A549 (cell line): ENCODE data around the gene LSR. TPM values are rescaled to one million over a fixed set of nuclear protein-coding genes. Genes with fewer than 3 reads are reported as not detected.

ENCODE experiments used
- ATAC-seq, 2 experiments: fragments of 200-7000 bp in 1 of 2; fragments of >200 bp in 1 of 2; cut with Nextera tagmentation in 1 of 2; cut with Tn5 transposase in 1 of 2; 3 replicates each; pipeline versions ENCODE4 v1.8.0 to v1.9.1; 2018 to 2020; ENCODE audit warnings: mild to moderate bottlenecking in 1 of 2, moderate library complexity in 1 of 2
- CTCF ChIA-PET: fragments of 300-600 bp; sonication (Branson Sonifier 250); formaldehyde crosslinking; extraction: SDS; loops from one replicate; lab custom pipeline; 2021; ENCODE audit warnings: antibody characterized with exemption, inconsistent platforms; lab: Yijun Ruan, JAX
- POLR2A ChIA-PET: fragments of 350-600 bp; formaldehyde crosslinking; extraction: SDS; loops from one replicate; lab custom pipeline; 2021; ENCODE audit warnings: antibody characterized with exemption, inconsistent platforms; lab: Yijun Ruan, JAX
- DNase-seq, 2 experiments: peaks; one replicate each; pipeline versions ENCODE4 v3.0.0 to v3.0.0-alpha.2; 2011 to 2016; ENCODE audit warnings: low read depth in 1 of 2, low spot score in 1 of 2
- FAIRE-seq: peaks from 2 replicates; lab custom pipeline; 2011; peaks lifted over from hg19 to GRCh38; lab: Jason Lieb, UNC
- H3K27ac ChIP-seq, 2 experiments: fragments of >200 bp; sonication (Bioruptor Twin); formaldehyde crosslinking; 3 replicates each; pipeline ENCODE4 v1.5.1; 2016 to 2017
- H3K4me1 ChIP-seq: fragments of >200 bp; sonication (Bioruptor Twin); formaldehyde crosslinking; 3 replicates; pipeline ENCODE4 v1.6.1; 2016
- H3K4me2 ChIP-seq: fragments of >200 bp; sonication (Bioruptor Twin); formaldehyde crosslinking; 3 replicates; pipeline ENCODE4 v1.6.1; 2016
- H3K4me3 ChIP-seq: fragments of >200 bp; sonication (Bioruptor Twin); formaldehyde crosslinking; 3 replicates; pipeline ENCODE4 v1.5.1; 2016
- H3K9me3 ChIP-seq: fragments of >200 bp; sonication (Bioruptor Twin); formaldehyde crosslinking; 3 replicates; pipeline ENCODE4 v1.6.1; 2016
- CBX2 ChIP-seq: fragments of 200-600 bp; sonication (generic); IDR thresholded peaks from 2 replicates; pipeline ENCODE4 v1.6.1; 2016; ENCODE audit warnings: low read depth, mild to moderate bottlenecking, borderline replicate concordance
- EHF ChIP-seq: fragments of 250-450 bp; sonication (Bioruptor Pico); IDR thresholded peaks from 2 replicates; pipeline ENCODE4 v1.5.0; 2020; ENCODE audit warnings: mild to moderate bottlenecking
- EHMT2 ChIP-seq: fragments of 200-600 bp; sonication (generic); IDR thresholded peaks from 2 replicates; pipeline ENCODE4 v1.6.1; 2016; ENCODE audit warnings: antibody characterized with exemption, low read depth, mild to moderate bottlenecking, moderate library complexity
- EP300 ChIP-seq, 2 experiments: fragments of >200 bp; sonication (Bioruptor Twin); formaldehyde crosslinking; IDR thresholded peaks; 2 replicates in 1 of 2; 3 replicates in 1 of 2; pipeline ENCODE4 v1.6.1; 2016 to 2017
- ESRRA ChIP-seq: fragments of 150-350 bp; IDR thresholded peaks from 2 replicates; pipeline ENCODE4 v1.6.1; 2014; ENCODE audit warnings: mild to moderate bottlenecking, low read length, borderline replicate concordance
- HDAC2 ChIP-seq: fragments of 200-600 bp; sonication (generic); IDR thresholded peaks from 2 replicates; pipeline ENCODE4 v1.6.1; 2016
- HOXB13 ChIP-seq: fragments of 250-450 bp; sonication (Bioruptor Pico); IDR thresholded peaks from 2 replicates; pipeline ENCODE4 v1.5.0; 2020; ENCODE audit warnings: low read depth, mild to moderate bottlenecking, moderate library complexity
- MAZ ChIP-seq: fragments of 150-350 bp; IDR thresholded peaks from 2 replicates; pipeline ENCODE4 v1.6.1; 2014; ENCODE audit warnings: antibody characterized with exemption, low read depth, low read length, borderline replicate concordance
- PHF8 ChIP-seq: fragments of 200-600 bp; sonication (generic); IDR thresholded peaks from 2 replicates; pipeline ENCODE4 v1.6.1; 2016; ENCODE audit warnings: low read depth, mild to moderate bottlenecking, antibody characterized with exemption, moderate library complexity, borderline replicate concordance
- RNF2 ChIP-seq: fragments of 200-600 bp; sonication (generic); IDR thresholded peaks from 2 replicates; pipeline ENCODE4 v1.6.1; 2016; ENCODE audit warnings: low read depth, mild to moderate bottlenecking, antibody characterized with exemption, moderate library complexity, borderline replicate concordance
- SMC3 ChIP-seq: fragments of >200 bp; sonication (Bioruptor Twin); formaldehyde crosslinking; IDR thresholded peaks from 3 replicates; pipeline ENCODE4 v1.6.1; 2018; ENCODE audit warnings: inconsistent platforms
- ZFP36 ChIP-seq: fragments of 450-650 bp; IDR thresholded peaks from 2 replicates; pipeline ENCODE4 v1.6.1; 2014; ENCODE audit warnings: borderline replicate concordance; ENCODE audit not compliant: partially characterized antibody
- ZSCAN20 ChIP-seq: fragments of 250-450 bp; sonication (Bioruptor Pico); IDR thresholded peaks from 2 replicates; pipeline ENCODE4 v1.8.0; 2022; ENCODE audit warnings: mild to moderate bottlenecking, moderate library complexity
- WGBS: methylation state at CpG from one replicate; pipeline ENCODE4 v1.1.6; 2017; ENCODE audit errors: missing lambda C conversion rate; 5-methylcytosine and 5-hydroxymethylcytosine counted together
- polyA plus RNA-seq, 4 experiments: library from polyadenylated mRNA; depleted of rRNA in 3 of 4; stranded (reverse); fragments of >200 nt; fragmentation: RNase III in 1 of 4; extraction: RNeasy Plus Mini Kit Qiagen cat#74134 plus additional on column Dnase treatment in 1 of 4; gene quantifications; 2 replicates in 3 of 4; 3 replicates in 1 of 4; pipeline ENCODE4 v1.2.3, GENCODE V29; 2011 to 2017
- TF ChIP-seq, protein P1 (sequence below): fragments of 150-350 bp; IDR thresholded peaks from 2 replicates; pipeline ENCODE4 v1.6.1; 2014; ENCODE audit warnings: low read depth, mild to moderate bottlenecking, low read length
- TF ChIP-seq, protein P2 (sequence below): IDR thresholded peaks from 2 replicates; pipeline ENCODE4 v1.6.1; 2012

Gene LSR
- polyA plus RNA-seq, 2 of the 4 experiments (the other 2 are of a cell fraction): 2.1 to 3.6 TPM

DNA sequence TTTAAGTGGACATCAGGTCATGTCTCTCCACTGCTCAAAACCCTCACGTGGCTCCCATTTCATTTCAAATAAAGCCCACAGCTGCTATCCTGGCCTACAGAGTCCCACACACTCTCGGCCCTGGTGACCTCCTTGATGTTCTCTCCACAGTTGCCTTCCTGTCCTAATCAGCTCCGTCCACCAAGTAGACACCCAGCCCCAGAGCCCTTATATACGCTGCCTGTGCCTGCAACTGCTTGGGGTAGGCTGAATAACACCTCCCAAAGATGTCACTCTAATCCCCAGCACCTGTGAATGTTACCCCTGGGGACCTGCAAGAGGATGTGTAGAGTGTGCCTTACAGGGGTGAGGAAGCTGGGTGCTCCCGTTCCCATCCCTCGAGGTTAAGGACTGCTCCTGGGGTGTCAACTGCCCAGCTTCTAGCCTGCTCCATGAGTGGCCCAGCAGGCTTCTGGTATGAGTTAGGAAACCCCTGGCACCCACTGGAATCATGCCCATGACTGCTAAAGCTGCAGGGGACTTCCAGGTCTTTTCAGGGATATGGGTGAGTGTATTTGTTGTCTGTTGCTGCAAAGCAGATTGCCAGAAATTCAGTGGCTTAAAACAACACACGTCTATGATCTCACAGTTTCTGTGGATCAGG is 26.3 kb upstream of the LSR start:
- FAIRE-seq (peak; percentile 77), DNase-seq (no peak), ATAC-seq (no peak)
- Histone ChIP-seq H3K9me3 (peaks cover 30% of the 10 kb centered on the region), H3K4me2 (no peak overlapping the region), H3K27ac (no peak overlapping the region), H3K4me1 (no peaks in the 10 kb centered on the region), H3K4me3 (no peak overlapping the region)
- CTCF ChIA-PET: interaction anchor here (0.6 to 1.7 kb wide), 6 partner anchors 8 to 340 kb away, joined by 3 to 7 read pairs (median 4); no protein-coding TSS in a partner anchor
- TF ChIP-seq ESRRA (no peak), HOXB13 (CRISPR knock-in tag) (no peak), EHF (CRISPR knock-in tag) (no peak), SMC3 (no peak), PHF8 (no peak), HDAC2 (no peak), CBX2 (no peak), EHMT2 (no peak), EP300 (IDR thresholded peaks at IDR 0.05) (no peak), RNF2 (no peak)
- TF ChIP-seq, protein P1, sequence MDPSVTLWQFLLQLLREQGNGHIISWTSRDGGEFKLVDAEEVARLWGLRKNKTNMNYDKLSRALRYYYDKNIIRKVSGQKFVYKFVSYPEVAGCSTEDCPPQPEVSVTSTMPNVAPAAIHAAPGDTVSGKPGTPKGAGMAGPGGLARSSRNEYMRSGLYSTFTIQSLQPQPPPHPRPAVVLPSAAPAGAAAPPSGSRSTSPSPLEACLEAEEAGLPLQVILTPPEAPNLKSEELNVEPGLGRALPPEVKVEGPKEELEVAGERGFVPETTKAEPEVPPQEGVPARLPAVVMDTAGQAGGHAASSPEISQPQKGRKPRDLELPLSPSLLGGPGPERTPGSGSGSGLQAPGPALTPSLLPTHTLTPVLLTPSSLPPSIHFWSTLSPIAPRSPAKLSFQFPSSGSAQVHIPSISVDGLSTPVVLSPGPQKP: no peak
- TF ChIP-seq, protein P2, sequence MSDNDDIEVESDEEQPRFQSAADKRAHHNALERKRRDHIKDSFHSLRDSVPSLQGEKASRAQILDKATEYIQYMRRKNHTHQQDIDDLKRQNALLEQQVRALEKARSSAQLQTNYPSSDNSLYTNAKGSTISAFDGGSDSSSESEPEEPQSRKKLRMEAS: no peak
- 17% methylated on average over 7 of the region's 7 CpGs for WGBS
- POLR2A ChIA-PET: no interaction called here

DNA sequence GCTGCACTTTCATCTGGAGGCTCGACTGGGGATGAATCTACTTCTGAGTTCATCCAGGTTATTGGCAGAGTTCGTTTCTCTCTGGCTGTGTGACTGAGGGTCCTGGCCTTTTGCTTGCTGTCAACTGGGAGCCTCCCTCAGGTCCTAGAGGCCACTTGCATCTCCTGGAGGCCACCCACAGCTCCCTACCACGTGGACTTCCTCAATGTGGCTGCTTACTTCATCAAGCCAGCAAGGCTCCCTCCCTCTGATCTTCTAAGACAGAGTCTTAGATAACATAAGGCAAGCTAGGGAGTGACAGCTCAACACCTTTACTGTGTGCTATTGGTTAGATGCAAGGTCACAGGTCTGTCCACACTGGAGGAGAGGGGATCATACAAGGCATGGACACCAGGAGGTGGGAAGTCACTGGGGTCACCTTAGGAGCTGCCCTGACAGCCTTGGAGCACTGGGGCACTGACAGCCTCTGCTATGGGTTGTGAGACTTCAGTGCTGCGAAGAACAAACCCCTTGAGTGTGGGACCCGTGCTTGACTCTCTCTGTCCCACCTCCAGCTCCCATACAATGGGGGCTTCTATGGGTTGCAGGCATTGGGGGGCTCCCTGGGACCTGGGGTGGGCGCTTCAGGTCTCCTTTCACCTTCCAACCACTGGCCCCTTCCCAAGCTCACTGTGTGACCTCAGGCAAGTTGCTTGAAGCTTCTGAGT is 25.6 kb upstream of the LSR start:
- 6% methylated on average over 6 of the region's 6 CpGs for WGBS
- DNase-seq (peak in 1 of 2 experiments; percentile 27), FAIRE-seq (no peak), ATAC-seq (no peak)
- ChIA-PET POLR2A (no interaction called here), CTCF (interaction anchor here (0.6 to 1.7 kb wide), 4 partner anchors 8 to 156 kb away, joined by 4 to 7 read pairs (median 6); no protein-coding TSS in a partner anchor)
- no peak overlapping the region for H3K4me2 ChIP-seq
- peaks cover 26% of the 10 kb centered on the region; the same call in 2 of the 3 replicates for H3K9me3 ChIP-seq
- H3K27ac ChIP-seq: no peak overlapping the region
- no peak for TF ChIP-seq MAZ
- TF ChIP-seq ZFP36: peak; percentile 28
- no peaks in the 10 kb centered on the region for H3K4me1 ChIP-seq
- H3K4me3 ChIP-seq: no peak overlapping the region

DNA sequence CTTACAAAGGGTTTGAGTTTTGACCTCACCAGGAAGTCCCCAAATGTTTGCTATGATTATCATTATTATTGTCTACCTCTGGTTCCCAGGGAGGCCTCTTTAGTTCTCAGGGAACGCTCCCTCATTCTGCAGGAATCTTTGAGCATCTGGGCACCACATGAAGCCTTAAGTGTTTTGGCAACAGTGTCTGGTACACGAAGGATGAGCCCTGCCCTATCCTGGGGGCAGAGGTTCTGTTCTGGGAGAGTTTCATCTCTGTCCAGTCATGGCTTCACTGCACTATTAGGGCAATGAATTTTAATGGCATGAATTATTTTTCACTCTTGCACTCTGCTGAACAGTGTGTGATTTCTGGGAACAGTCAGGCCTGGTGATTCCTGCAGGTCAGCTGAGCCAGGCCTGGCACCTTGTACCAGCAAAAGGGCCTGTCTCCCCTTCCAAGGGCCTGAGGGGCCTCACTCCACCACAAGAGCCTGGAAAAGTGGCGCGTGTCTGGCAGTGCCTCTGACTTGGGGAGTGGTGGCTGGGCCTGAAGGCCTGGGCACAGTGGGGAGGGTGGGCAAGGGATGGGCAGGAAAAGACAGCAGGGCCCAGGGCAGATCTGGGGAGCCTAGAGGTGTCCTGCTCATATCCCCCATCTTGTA is 24.8 kb upstream of the LSR start:
- POLR2A ChIA-PET: no interaction called here
- ATAC-seq (no peak), FAIRE-seq (no peak), DNase-seq (no peak)
- H3K4me2 ChIP-seq: no peak overlapping the region
- CTCF ChIA-PET: interaction anchor here (1.4 to 1.7 kb wide), 2 partner anchors 9 to 157 kb away, joined by 6 to 7 read pairs; no protein-coding TSS in a partner anchor
- H3K9me3 ChIP-seq: peaks cover 22% of the 10 kb centered on the region; the same call in 2 of the 3 replicates
- WGBS: 63% methylated on average over 4 of the region's 4 CpGs
- no peaks in the 10 kb centered on the region for H3K4me1 ChIP-seq
- no peak for TF ChIP-seq ZSCAN20
- TF ChIP-seq SMC3: no peak
- no peak for TF ChIP-seq RNF2
- H3K27ac ChIP-seq: no peak overlapping the region
- H3K4me3 ChIP-seq: no peak overlapping the region
